ENCODE measurements around the gene PPP5C. TPM values are rescaled to one million over a fixed set of nuclear protein-coding genes. Genes with fewer than 3 reads are reported as not detected.

The PPP5C gene
- total and polyA plus RNA-seq, 2 experiments from 2014 or later: 120 to 130 TPM

DNA sequence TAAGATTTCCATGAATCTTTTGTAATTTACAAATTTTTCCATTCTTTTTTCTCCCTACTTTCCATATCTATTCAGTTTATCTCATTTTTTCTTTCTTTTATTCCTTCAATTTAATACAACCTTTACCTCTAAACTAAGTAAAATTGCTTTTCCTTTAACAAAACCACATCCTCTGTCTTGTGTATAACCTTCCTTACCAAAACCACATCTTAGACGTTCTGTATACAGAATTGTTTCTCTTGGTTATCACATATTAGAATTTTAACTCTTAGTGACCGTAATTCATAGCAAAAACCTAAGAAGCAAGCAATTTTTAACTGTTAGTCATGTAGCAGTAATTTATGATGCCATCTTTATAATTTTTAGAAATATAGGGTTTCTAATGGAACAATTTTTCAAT is 15.0 kb downstream of the PPP5C start:
- Histone ChIP-seq H3K4me1 (ENCODE audit: low read depth) (peaks cover 11% of the 10 kb centered on the region), H3K27ac (no peak overlapping the region), H3K27me3 (no peaks in the 10 kb centered on the region), H3K36me3 (peaks cover 17% of the 10 kb centered on the region), H3K9me3 (ENCODE audit: low read depth) (no peaks in the 10 kb centered on the region), H3K4me3 (no peak overlapping the region)
- DNase-seq (ENCODE audit: low read depth in 1 of 2, low spot score in 1 of 2): no peak
- TF ChIP-seq, protein P1, sequence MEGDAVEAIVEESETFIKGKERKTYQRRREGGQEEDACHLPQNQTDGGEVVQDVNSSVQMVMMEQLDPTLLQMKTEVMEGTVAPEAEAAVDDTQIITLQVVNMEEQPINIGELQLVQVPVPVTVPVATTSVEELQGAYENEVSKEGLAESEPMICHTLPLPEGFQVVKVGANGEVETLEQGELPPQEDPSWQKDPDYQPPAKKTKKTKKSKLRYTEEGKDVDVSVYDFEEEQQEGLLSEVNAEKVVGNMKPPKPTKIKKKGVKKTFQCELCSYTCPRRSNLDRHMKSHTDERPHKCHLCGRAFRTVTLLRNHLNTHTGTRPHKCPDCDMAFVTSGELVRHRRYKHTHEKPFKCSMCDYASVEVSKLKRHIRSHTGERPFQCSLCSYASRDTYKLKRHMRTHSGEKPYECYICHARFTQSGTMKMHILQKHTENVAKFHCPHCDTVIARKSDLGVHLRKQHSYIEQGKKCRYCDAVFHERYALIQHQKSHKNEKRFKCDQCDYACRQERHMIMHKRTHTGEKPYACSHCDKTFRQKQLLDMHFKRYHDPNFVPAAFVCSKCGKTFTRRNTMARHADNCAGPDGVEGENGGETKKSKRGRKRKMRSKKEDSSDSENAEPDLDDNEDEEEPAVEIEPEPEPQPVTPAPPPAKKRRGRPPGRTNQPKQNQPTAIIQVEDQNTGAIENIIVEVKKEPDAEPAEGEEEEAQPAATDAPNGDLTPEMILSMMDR (IDR thresholded peaks at IDR 0.05; ENCODE audit: low read depth, low read length): no peak

DNA sequence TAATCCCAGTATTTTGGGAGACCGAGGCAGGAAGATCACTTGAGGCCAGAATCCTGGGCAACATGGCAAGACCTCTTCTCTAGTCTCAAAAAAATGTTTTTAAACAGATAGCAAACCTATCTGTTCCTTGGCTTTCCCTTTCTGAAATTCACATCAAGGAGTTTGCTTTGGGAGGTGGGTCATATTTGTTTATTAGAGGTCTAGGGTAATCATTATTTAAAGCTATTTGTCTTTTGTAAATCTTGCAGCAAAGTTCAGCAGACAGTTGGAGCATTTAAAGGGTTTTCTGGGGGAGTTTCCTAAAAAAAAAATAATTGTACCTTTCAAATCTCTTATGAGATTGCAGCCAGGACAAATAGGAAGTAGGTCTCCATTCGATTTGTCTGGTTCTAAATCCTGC is 17.5 kb downstream of the PPP5C start:
- peaks cover 14% of the 10 kb centered on the region for H3K36me3 ChIP-seq
- no peaks in the 10 kb centered on the region for H3K9me3 ChIP-seq (ENCODE audit: low read depth)
- TF ChIP-seq, protein P1 (IDR thresholded peaks at IDR 0.05; ENCODE audit: low read depth, low read length): no peak

DNA sequence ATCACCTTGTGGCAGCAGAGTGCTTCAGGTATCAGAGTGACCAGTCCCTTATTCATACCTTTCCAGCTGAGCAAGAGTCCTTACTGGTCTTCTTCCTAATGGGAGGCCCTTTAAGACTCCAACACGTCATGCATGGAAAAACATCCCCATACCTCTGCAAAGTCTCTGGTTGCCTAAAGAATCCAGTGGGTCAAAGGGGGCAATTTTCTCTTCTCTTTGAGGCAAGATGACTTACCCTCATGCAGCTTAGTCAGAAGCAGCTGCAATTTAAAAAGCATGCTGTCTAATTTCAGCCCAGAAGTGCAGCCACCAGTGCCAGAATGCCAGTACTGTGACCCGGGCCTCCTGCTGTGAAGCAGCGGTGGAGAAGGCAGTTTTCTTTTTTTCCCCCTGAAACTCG is 18.7 kb downstream of the PPP5C start:
- Histone ChIP-seq H3K9me3 (ENCODE audit: low read depth) (no peaks in the 10 kb centered on the region), H3K4me1 (ENCODE audit: low read depth) (no peaks in the 10 kb centered on the region), H3K36me3 (peaks cover 14% of the 10 kb centered on the region), H3K4me3 (no peak overlapping the region), H3K27ac (no peak overlapping the region), H3K27me3 (no peaks in the 10 kb centered on the region)
- TF ChIP-seq, protein P1 (IDR thresholded peaks at IDR 0.05; ENCODE audit: low read depth, low read length): no peak
- DNase-seq (ENCODE audit: low read depth in 1 of 2, low spot score in 1 of 2): no peak

More for the DNA sequence above, 17.5 kb downstream of the PPP5C start:
- H3K4me1 ChIP-seq (ENCODE audit: low read depth): no peaks in the 10 kb centered on the region
- no peaks in the 10 kb centered on the region for H3K27me3 ChIP-seq
- H3K4me3 ChIP-seq: no peak overlapping the region
- no peak overlapping the region for H3K27ac ChIP-seq
- DNase-seq (ENCODE audit: low read depth in 1 of 2, low spot score in 1 of 2): no peak

DNA sequence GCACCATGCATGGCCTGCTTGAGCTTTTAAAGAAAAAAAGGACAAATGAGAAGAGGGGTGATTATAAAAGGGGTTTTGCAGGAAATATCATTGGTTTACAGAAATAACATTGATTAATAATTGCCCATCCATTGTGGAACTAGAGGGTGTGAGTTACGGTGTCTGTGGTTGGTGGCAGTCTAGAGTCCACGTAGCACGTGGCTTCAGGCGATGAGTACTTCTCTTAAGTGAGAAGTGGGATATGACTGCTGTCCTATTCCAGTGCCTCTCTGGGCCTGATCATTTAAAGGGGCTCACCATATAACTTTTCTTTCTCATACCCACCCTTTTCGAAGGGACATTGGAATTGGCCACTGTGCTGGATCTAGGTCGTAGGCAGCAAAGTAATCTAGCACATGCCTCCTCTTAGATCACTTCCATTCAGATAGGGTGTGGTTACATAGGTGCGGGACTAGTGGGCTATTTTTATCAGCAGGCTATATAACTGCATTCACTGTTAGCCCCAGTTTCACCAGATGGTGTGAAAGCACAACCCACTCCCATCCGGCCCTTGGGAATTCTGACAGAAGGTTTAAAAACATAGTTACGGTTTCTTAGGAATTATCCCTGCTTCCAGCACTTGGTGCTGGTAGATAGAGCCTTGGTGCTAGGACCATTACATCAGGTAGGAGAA is 19.9 kb downstream of the PPP5C start:
- no peak for DNase-seq (ENCODE audit: low read depth in 1 of 2, low spot score in 1 of 2)
- H3K36me3 ChIP-seq: peaks cover 14% of the 10 kb centered on the region

DNA sequence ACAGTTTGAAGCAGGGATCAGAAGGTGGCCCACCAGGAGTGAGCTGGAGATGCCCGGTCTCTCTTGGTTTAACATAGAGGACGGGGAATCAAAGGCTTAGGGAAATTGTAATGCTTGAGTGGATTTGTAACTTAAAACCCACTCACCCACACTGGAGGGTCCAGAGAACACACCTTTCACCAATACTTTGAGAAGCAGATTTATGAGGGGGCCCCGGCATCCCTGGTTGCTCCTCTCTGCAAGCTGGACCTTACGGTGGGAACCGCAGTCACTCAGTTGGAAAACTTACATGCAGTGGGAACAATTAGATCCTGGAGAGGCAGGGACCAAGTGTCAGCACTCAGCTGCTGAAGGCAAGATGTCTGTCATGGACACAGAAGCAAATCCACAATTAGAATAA is 20.5 kb downstream of the PPP5C start:
- H3K4me3 ChIP-seq: no peak overlapping the region
- H3K9me3 ChIP-seq (ENCODE audit: low read depth): no peaks in the 10 kb centered on the region
- DNase-seq (ENCODE audit: low read depth in 1 of 2, low spot score in 1 of 2): no peak
- no peak overlapping the region for H3K27ac ChIP-seq
- TF ChIP-seq, protein P1 (IDR thresholded peaks at IDR 0.05; ENCODE audit: low read depth, low read length): no peak
- H3K36me3 ChIP-seq: peaks cover 10% of the 10 kb centered on the region
- H3K27me3 ChIP-seq: no peaks in the 10 kb centered on the region
- H3K4me1 ChIP-seq (ENCODE audit: low read depth): no peaks in the 10 kb centered on the region

More for the DNA sequence above, 19.9 kb downstream of the PPP5C start:
- Histone ChIP-seq H3K27me3 (no peaks in the 10 kb centered on the region), H3K4me1 (ENCODE audit: low read depth) (no peaks in the 10 kb centered on the region), H3K9me3 (ENCODE audit: low read depth) (no peaks in the 10 kb centered on the region), H3K27ac (no peak overlapping the region), H3K4me3 (no peak overlapping the region)
- TF ChIP-seq, protein P1 (IDR thresholded peaks at IDR 0.05; ENCODE audit: low read depth, low read length): no peak
